Cardiac fibroblast (primary cell): ENCODE data around the gene FSTL4.

Experiments
- DNase-seq, 2 donors: peaks; one replicate each; pipeline versions ENCODE4 v3.0.0 to v3.0.0-alpha.2; 2010; ENCODE audit warnings: low read depth in 2 of 2
- H3K4me3 ChIP-seq, 2 donors: replicated peaks in 1 of 2; 1 replicate in 1 of 2; 2 replicates in 1 of 2; pipeline ENCODE4 v1.5.1; 2011; ENCODE audit warnings: low read depth in 2 of 2, low read length in 2 of 2, mild to moderate bottlenecking in 2 of 2, moderate library complexity in 1 of 2
- TF ChIP-seq, protein P1 (sequence below): IDR thresholded peaks from one replicate; pipeline ENCODE4 v1.5.1; 2011; ENCODE audit warnings: low read depth, mild to moderate bottlenecking, low read length, inconsistent platforms

The FSTL4 gene

DNA sequence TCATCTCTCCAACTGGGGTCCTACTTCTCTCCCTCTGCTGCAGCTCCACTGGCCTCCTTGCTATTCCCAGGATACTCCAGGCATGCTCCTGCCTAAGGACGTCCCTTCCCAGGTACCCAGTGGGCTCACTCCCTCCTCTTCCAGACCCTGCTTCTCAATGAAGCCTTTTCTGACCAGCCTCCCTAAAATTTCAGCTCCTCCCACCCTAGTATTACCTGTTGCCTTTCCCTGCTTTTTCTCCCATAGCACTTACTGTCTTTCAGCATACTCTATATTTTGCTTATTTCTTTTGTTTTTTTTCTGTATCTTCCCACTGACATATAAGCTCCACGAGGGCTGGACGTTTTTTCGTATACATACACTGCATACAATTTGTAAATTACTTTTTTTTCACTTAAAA is 26.1 kb upstream of the FSTL4 start:
- no peak for DNase-seq
- no peak overlapping the region for H3K4me3 ChIP-seq
- TF ChIP-seq, protein P1, sequence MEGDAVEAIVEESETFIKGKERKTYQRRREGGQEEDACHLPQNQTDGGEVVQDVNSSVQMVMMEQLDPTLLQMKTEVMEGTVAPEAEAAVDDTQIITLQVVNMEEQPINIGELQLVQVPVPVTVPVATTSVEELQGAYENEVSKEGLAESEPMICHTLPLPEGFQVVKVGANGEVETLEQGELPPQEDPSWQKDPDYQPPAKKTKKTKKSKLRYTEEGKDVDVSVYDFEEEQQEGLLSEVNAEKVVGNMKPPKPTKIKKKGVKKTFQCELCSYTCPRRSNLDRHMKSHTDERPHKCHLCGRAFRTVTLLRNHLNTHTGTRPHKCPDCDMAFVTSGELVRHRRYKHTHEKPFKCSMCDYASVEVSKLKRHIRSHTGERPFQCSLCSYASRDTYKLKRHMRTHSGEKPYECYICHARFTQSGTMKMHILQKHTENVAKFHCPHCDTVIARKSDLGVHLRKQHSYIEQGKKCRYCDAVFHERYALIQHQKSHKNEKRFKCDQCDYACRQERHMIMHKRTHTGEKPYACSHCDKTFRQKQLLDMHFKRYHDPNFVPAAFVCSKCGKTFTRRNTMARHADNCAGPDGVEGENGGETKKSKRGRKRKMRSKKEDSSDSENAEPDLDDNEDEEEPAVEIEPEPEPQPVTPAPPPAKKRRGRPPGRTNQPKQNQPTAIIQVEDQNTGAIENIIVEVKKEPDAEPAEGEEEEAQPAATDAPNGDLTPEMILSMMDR: no peak

DNA sequence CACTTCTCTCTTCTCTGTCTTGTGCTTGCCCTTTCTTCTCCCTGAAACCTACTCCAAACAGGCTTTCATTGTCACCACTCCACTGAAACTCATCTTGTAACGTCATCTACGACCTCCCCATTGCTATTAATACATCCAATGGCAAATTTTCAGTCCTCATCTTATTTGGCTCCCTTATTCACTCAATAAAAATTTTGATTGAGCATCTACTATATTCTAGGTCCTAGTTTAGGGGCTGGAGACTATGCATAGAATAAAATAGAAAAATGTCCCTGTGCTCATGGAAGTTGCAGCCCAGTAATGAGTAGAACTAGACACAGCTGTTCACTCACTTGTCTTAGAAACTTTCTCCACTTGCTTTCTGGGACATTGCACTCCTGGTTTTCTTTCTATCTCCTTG is 24.9 kb upstream of the FSTL4 start:
- H3K4me3 ChIP-seq: no peak overlapping the region
- DNase-seq: no peak
- TF ChIP-seq, protein P1: no peak

DNA sequence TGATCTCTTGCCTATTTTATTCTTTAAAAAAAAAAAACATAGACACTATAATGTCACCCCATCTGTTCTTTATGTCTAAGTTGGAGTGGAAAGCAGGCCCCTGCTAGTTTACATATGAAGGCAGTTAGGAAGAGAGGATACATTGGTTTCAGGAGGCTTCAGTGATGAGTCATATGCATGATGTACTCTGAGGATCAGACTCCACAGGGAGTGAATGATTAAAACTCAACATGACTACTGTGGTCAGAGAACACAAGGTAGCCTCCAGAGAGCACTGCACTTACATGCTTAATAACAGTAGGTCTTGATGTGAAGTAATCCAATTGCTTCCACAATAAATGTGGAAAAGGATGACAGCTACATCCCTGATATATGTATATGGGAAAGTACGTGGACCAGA is 22.7 kb upstream of the FSTL4 start:
- H3K4me3 ChIP-seq: no peak overlapping the region
- DNase-seq: peak in 1 of 2 donors; percentile 31
- TF ChIP-seq, protein P1: no peak

DNA sequence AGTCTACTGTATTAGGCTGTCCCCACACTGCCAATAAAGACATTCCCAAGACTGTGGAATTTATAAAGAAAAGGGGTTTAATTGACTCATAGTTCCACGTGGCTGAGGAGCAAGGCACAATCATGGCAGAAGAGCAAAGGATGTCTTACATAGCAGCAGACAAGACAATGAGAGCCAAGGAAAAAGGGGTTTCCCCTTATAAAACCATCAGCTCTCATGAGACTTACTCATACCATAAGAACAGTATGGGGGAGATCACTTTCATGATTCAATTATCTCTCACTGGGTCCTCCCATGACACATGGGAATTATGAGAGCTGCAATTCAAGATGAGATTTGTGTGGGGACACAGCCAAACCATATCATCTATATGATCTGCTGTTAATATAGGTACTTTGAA is 14.8 kb upstream of the FSTL4 start:
- TF ChIP-seq, protein P1: no peak
- DNase-seq: no peak
- H3K4me3 ChIP-seq: no peak overlapping the region

DNA sequence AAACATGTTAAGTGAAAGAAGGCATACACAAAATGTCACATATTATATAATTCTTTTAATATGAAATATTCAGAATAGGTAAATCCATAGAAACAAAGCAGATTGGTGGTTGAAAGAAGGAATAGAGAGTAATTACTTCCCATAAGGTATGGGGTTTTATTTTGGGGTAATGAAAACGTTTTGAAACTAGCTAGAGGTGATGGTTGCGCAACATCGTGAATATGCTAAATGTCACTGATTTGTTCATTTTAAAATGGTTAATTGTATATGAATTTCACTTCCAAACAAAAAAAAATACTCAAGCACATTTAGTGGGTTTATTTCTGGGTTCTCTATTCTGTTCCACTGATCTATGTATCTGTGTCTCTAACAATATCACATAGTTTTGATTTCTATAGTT is 12.0 kb upstream of the FSTL4 start:
- TF ChIP-seq, protein P1: no peak
- no peak for DNase-seq
- H3K4me3 ChIP-seq: no peak overlapping the region

DNA sequence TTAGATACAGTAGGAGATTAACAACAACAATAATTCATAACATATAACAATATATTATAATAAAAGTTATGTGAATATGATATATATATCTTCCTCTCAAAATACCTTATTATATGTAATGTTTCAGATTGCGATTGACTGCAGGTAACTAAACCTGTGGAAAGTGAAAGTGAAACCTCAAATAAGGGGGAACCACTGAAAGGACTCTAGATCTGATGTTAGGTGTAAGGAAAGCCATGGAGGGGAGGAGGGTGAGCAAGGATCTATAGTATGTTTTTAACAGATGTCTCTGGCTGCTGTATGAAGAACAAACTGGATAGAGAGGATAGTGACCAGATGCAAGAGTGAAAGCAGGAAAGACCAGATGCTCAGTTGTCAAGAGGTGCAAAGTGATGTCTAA is 5.8 kb upstream of the FSTL4 start:
- TF ChIP-seq, protein P1: no peak
- DNase-seq: no peak
- H3K4me3 ChIP-seq: no peak overlapping the region

DNA sequence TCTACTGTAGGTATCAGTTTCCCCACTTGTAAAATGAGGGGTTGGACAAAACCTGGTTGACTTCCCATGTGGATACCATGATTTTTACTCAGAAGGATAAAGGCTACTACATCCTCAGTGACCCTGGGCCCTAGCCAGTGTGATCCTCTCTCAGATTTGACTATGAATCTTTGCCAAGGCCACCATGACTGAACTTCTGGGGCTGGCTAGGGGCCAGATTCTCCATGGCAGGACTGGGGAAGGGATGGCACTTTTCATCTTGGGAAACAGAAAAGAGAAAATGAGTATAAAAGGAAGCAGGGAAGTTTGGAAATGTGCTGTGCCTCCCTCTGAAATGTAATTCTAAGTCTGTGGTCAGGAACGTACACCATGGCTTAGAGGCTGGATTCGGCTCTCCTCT is 1.4 kb upstream of the FSTL4 start:
- TF ChIP-seq, protein P1: no peak
- no peak overlapping the region for H3K4me3 ChIP-seq
- DNase-seq: no peak
